ENCODE data around the gene PEX26.

DNA sequence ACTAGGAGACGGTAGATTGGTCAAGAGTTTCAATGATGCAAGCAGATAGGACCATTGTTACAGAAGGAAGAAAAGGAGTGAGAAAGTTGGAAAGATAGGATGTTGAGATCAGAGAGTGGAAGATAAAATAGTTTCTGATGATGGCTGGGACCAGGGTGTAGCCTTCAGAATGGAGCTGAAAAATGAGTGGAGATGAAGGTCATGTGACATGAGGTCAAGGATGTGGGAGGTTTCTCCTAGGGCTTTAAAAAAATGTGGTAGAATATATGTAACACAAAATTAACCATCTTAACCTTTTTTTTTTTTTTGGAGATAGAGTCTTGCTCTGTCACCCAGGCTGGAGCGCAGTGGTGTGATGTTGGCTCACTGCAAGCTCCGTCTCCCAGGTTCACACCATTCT lies 18.3 kb upstream of the PEX26 start:
- TF ChIP-seq, protein P1, sequence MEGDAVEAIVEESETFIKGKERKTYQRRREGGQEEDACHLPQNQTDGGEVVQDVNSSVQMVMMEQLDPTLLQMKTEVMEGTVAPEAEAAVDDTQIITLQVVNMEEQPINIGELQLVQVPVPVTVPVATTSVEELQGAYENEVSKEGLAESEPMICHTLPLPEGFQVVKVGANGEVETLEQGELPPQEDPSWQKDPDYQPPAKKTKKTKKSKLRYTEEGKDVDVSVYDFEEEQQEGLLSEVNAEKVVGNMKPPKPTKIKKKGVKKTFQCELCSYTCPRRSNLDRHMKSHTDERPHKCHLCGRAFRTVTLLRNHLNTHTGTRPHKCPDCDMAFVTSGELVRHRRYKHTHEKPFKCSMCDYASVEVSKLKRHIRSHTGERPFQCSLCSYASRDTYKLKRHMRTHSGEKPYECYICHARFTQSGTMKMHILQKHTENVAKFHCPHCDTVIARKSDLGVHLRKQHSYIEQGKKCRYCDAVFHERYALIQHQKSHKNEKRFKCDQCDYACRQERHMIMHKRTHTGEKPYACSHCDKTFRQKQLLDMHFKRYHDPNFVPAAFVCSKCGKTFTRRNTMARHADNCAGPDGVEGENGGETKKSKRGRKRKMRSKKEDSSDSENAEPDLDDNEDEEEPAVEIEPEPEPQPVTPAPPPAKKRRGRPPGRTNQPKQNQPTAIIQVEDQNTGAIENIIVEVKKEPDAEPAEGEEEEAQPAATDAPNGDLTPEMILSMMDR (IDR thresholded peaks at IDR 0.05) = no peak
- TF ChIP-seq POLR2A (IDR thresholded peaks at IDR 0.05) = no peak
